HFFc6 (cell line): Measurements from ENCODE around the gene ELMO1. TPM values are rescaled to one million over a fixed set of nuclear protein-coding genes. Genes with fewer than 3 reads are reported as not detected.

Experiments
- DNase-seq: peaks from one replicate; pipeline ENCODE4 v3.0.0-alpha.2; 2018
- H3K27ac Mint-ChIP-seq: 2 replicates; pipeline ENCODE4 v1.8.0; 2020; ENCODE audit warnings: mild to moderate bottlenecking, mixed read lengths
- H3K27me3 Mint-ChIP-seq: 2 replicates; pipeline ENCODE4 v1.8.0; 2021; ENCODE audit warnings: mild to moderate bottlenecking, moderate library complexity, mixed read lengths; ENCODE audit not compliant: insufficient read depth
- H3K36me3 Mint-ChIP-seq: 2 replicates; pipeline ENCODE4 v1.8.0; 2021; ENCODE audit warnings: low read depth, mixed read lengths
- H3K4me1 Mint-ChIP-seq: 2 replicates; pipeline ENCODE4 v1.8.0; 2020; ENCODE audit warnings: low read depth, mixed read lengths
- H3K4me3 Mint-ChIP-seq: 2 replicates; pipeline ENCODE4 v1.8.0; 2020; ENCODE audit warnings: mild to moderate bottlenecking, moderate library complexity, mixed read lengths
- H3K9me3 Mint-ChIP-seq: 2 replicates; pipeline ENCODE4 v1.8.0; 2020; ENCODE audit warnings: mild to moderate bottlenecking, mixed read lengths
- total RNA-seq, 6 experiments: library from RNA; stranded (reverse); fragmentation: NEBNext Ultra II Directional; extraction: Animal tissue kit (Norgen Biotek cat#: 25700); gene quantifications; 2 replicates in 1 of 6; 3 replicates in 5 of 6; pipeline ENCODE4 v1.2.3, GENCODE V29; 2021
- TF ChIP-seq, protein P1 (sequence below): fragments of 200-600 bp; sonication (generic); IDR thresholded peaks from 2 replicates; pipeline ENCODE4 v1.5.0; 2021; ENCODE audit warnings: antibody characterized with exemption, mild to moderate bottlenecking

The ELMO1 gene
- total RNA-seq, 6 experiments from 2014 or later = not detected

DNA sequence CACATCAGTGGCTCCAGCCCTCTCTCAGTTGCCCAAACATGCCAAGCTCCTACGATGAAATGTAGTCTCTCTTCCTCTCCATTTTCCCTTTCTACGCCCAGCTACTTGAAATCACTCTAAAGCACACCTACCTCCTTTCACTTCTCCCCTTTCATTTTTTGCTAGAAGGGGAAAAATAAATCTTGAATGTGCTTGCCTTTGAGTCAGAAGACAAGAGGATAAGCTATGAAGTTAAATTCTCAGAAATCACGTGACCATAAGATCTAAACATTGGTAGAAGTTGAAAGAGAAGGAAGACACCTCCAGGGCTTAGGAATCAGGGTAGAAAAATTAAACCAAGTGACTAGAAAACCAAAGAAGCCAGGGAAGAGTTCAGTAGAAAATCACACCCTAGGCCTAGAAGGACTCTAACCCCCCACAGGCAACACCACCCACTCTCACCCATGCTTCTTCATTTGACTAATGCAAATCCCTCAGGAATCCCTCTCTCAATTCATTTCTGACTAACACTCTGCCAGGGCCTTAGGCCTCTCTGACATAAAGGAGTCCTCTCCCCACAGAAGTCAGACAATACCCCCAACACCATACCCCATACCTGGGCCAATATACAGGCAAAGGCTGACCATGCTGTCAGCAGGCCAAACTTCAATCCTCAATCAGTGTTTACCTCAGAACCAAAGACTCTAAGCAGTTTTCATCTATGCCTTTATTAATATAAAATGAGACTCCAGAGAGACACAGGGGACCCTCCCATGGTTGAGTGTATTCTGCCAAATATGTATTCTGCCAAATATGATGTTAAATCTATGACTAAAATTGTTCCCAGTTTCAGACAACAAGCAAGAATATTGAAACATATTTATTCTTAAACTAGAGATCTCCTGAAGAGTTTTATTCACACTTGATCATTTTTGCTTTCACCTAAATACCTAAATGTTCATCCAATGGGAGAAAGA is 84.8 kb downstream of the ELMO1 start:
- Mint-ChIP-seq H3K36me3 (no peaks in the 10 kb centered on the region), H3K4me1 (no peaks in the 10 kb centered on the region)

GRCh38 chr7:37362802-37363201 is 85.9 kb downstream of the ELMO1 start:
- peaks cover 3% of the 10 kb centered on the region; the same call in 1 of the 2 replicates for H3K27me3 Mint-ChIP-seq
- H3K4me3 Mint-ChIP-seq = no peak overlapping the region
- no peaks in the 10 kb centered on the region for H3K4me1 Mint-ChIP-seq
- H3K36me3 Mint-ChIP-seq = no peaks in the 10 kb centered on the region
- peaks cover 52% of the 10 kb centered on the region for H3K9me3 Mint-ChIP-seq
- TF ChIP-seq, protein P1, sequence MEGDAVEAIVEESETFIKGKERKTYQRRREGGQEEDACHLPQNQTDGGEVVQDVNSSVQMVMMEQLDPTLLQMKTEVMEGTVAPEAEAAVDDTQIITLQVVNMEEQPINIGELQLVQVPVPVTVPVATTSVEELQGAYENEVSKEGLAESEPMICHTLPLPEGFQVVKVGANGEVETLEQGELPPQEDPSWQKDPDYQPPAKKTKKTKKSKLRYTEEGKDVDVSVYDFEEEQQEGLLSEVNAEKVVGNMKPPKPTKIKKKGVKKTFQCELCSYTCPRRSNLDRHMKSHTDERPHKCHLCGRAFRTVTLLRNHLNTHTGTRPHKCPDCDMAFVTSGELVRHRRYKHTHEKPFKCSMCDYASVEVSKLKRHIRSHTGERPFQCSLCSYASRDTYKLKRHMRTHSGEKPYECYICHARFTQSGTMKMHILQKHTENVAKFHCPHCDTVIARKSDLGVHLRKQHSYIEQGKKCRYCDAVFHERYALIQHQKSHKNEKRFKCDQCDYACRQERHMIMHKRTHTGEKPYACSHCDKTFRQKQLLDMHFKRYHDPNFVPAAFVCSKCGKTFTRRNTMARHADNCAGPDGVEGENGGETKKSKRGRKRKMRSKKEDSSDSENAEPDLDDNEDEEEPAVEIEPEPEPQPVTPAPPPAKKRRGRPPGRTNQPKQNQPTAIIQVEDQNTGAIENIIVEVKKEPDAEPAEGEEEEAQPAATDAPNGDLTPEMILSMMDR = no peak
- no peak overlapping the region for H3K27ac Mint-ChIP-seq
- DNase-seq = no peak

More for the DNA sequence above, 84.8 kb downstream of the ELMO1 start:
- no peak for DNase-seq
- H3K9me3 Mint-ChIP-seq = peaks cover 44% of the 10 kb centered on the region
- no peak overlapping the region for H3K4me3 Mint-ChIP-seq
- TF ChIP-seq, protein P1 = no peak
- H3K27ac Mint-ChIP-seq = no peak overlapping the region
- H3K27me3 Mint-ChIP-seq = peaks cover 3% of the 10 kb centered on the region; the same call in 1 of the 2 replicates

- Mint-ChIP-seq H3K27me3 (peaks cover 3% of the 10 kb centered on the region), H3K4me3 (no peak overlapping the region), H3K4me1 (no peaks in the 10 kb centered on the region), H3K9me3 (peaks cover 63% of the 10 kb centered on the region), H3K27ac (no peak overlapping the region), H3K36me3 (no peaks in the 10 kb centered on the region)
- TF ChIP-seq, protein P1 = no peak
- DNase-seq = no peak
Observed at GRCh38 chr7:37360484-37360883, 88.2 kb downstream of the ELMO1 start.

- Mint-ChIP-seq H3K36me3 (no peaks in the 10 kb centered on the region), H3K9me3 (peaks cover 69% of the 10 kb centered on the region), H3K4me1 (no peaks in the 10 kb centered on the region), H3K27ac (no peak overlapping the region), H3K27me3 (peaks cover 3% of the 10 kb centered on the region), H3K4me3 (no peak overlapping the region)
- TF ChIP-seq, protein P1 = no peak
- DNase-seq = no peak
Observed at GRCh38 chr7:37359662-37360444, 88.8 kb downstream of the ELMO1 start.

- no peak for DNase-seq
- no peak overlapping the region for H3K27ac Mint-ChIP-seq
- no peaks in the 10 kb centered on the region for H3K36me3 Mint-ChIP-seq
- H3K27me3 Mint-ChIP-seq = peaks cover 3% of the 10 kb centered on the region
- no peaks in the 10 kb centered on the region for H3K4me1 Mint-ChIP-seq
- TF ChIP-seq, protein P1 = no peak
- H3K9me3 Mint-ChIP-seq = peaks cover 73% of the 10 kb centered on the region
- no peak overlapping the region for H3K4me3 Mint-ChIP-seq
Observed at GRCh38 chr7:37359180-37359579, 89.5 kb downstream of the ELMO1 start.
